Neuron (in vitro differentiated cells): ENCODE measurements around the gene CACFD1.
A peak's percentile ranks its signal among the peaks of the same experiment; 100 is the strongest.
"Not testable (repeated sequence)": the region's sequence is repeated elsewhere in the genome, so short reads cannot be mapped to it uniquely, and the experiment has no call there.

Source experiments
- H2AFZ ChIP-seq: one replicate; pipeline ENCODE4 v1.6.1; 2013; ENCODE audit warnings: low read depth, mild to moderate bottlenecking, inconsistent platforms, low read length, moderate library complexity
- H3K27me3 ChIP-seq: one replicate; pipeline ENCODE4 v1.6.1; 2013; ENCODE audit warnings: low read length; ENCODE audit not compliant: insufficient read depth
- H3K36me3 ChIP-seq: one replicate; pipeline ENCODE4 v1.6.1; 2013; ENCODE audit warnings: low read length; ENCODE audit not compliant: insufficient read depth
- H3K4me1 ChIP-seq: one replicate; pipeline ENCODE4 v1.6.1; 2013; ENCODE audit warnings: low read length; ENCODE audit not compliant: insufficient read depth
- H3K4me3 ChIP-seq: 2 replicates; pipeline ENCODE4 v1.5.1; 2013; ENCODE audit warnings: mild to moderate bottlenecking, low read length, moderate library complexity
- H3K9me3 ChIP-seq: one replicate; pipeline ENCODE4 v1.6.1; 2013; ENCODE audit warnings: low read length

Gene CACFD1

GRCh38 chr9:133448487-133448972 lies 11.2 kb upstream of the CACFD1 start:
- H3K27me3 ChIP-seq: no peaks in the 10 kb centered on the region
- H3K9me3 ChIP-seq: no peaks in the 10 kb centered on the region
- no peak overlapping the region for H3K4me3 ChIP-seq

GRCh38 chr9:133449760-133450159 lies 10.0 kb upstream of the CACFD1 start:
- Histone ChIP-seq H3K27me3 (no peaks in the 10 kb centered on the region), H3K9me3 (no peaks in the 10 kb centered on the region), H3K4me1 (peaks cover 3% of the 10 kb centered on the region), H3K4me3 (no peak overlapping the region), H2AFZ (no peak overlapping the region), H3K36me3 (no peaks in the 10 kb centered on the region)

More at GRCh38 chr9:133448487-133448972, 11.2 kb upstream of the CACFD1 start:
- no peak overlapping the region for H2AFZ ChIP-seq
- H3K36me3 ChIP-seq: no peaks in the 10 kb centered on the region
- peaks cover 3% of the 10 kb centered on the region for H3K4me1 ChIP-seq

- H3K27me3 ChIP-seq, H3K4me1 ChIP-seq, H2AFZ ChIP-seq, H3K36me3 ChIP-seq, H3K4me3 ChIP-seq, H3K9me3 ChIP-seq: not testable (repeated sequence)
These were observed 7.9 kb upstream of the CACFD1 start for GRCh38 chr9:133451865-133452264.

GRCh38 chr9:133452562-133452961 lies 7.2 kb upstream of the CACFD1 start:
- Histone ChIP-seq H3K4me1 (peaks cover 3% of the 10 kb centered on the region), H3K9me3 (no peaks in the 10 kb centered on the region)

GRCh38 chr9:133453651-133454050 lies 6.1 kb upstream of the CACFD1 start:
- Histone ChIP-seq H2AFZ (no peak overlapping the region), H3K36me3 (no peaks in the 10 kb centered on the region), H3K4me3 (no peak overlapping the region), H3K4me1 (peaks cover 5% of the 10 kb centered on the region), H3K9me3 (no peaks in the 10 kb centered on the region), H3K27me3 (no peaks in the 10 kb centered on the region)

More at GRCh38 chr9:133452562-133452961, 7.2 kb upstream of the CACFD1 start:
- no peaks in the 10 kb centered on the region for H3K36me3 ChIP-seq
- no peak overlapping the region for H3K4me3 ChIP-seq
- H3K27me3 ChIP-seq: no peaks in the 10 kb centered on the region
- no peak overlapping the region for H2AFZ ChIP-seq

- H3K4me3 ChIP-seq: no peak overlapping the region
These were observed 5.5 kb upstream of the CACFD1 start for GRCh38 chr9:133454325-133454724.

GRCh38 chr9:133454943-133455673 lies 4.7 kb upstream of the CACFD1 start:
- no peak overlapping the region for H2AFZ ChIP-seq
- no peaks in the 10 kb centered on the region for H3K36me3 ChIP-seq
- no peaks in the 10 kb centered on the region for H3K27me3 ChIP-seq
- H3K4me3 ChIP-seq: no peak overlapping the region
- H3K4me1 ChIP-seq: peaks cover 8% of the 10 kb centered on the region
- H3K9me3 ChIP-seq: no peaks in the 10 kb centered on the region

More at GRCh38 chr9:133454325-133454724, 5.5 kb upstream of the CACFD1 start:
- Histone ChIP-seq H3K27me3 (no peaks in the 10 kb centered on the region), H3K9me3 (no peaks in the 10 kb centered on the region), H3K36me3 (no peaks in the 10 kb centered on the region), H2AFZ (no peak overlapping the region), H3K4me1 (peaks cover 8% of the 10 kb centered on the region)

- peaks cover 14% of the 10 kb centered on the region for H3K4me1 ChIP-seq
These were observed 3.8 kb upstream of the CACFD1 start for GRCh38 chr9:133455936-133456335.

GRCh38 chr9:133456409-133456808 lies 3.4 kb upstream of the CACFD1 start:
- peaks cover 19% of the 10 kb centered on the region for H3K4me1 ChIP-seq
- H3K4me3 ChIP-seq: no peak overlapping the region
- no peak overlapping the region for H2AFZ ChIP-seq
- H3K27me3 ChIP-seq: no peaks in the 10 kb centered on the region
- H3K9me3 ChIP-seq: no peaks in the 10 kb centered on the region
- H3K36me3 ChIP-seq: no peaks in the 10 kb centered on the region

More at GRCh38 chr9:133455936-133456335, 3.8 kb upstream of the CACFD1 start:
- H3K27me3 ChIP-seq: no peaks in the 10 kb centered on the region
- no peak overlapping the region for H2AFZ ChIP-seq
- no peaks in the 10 kb centered on the region for H3K9me3 ChIP-seq
- no peak overlapping the region for H3K4me3 ChIP-seq
- no peaks in the 10 kb centered on the region for H3K36me3 ChIP-seq

GRCh38 chr9:133457233-133457632 lies 2.5 kb upstream of the CACFD1 start:
- Histone ChIP-seq H3K4me3 (no peak overlapping the region), H3K4me1 (peaks cover 25% of the 10 kb centered on the region), H3K27me3 (no peaks in the 10 kb centered on the region)

GRCh38 chr9:133457748-133458147 lies 2.0 kb upstream of the CACFD1 start:
- H3K36me3 ChIP-seq: no peaks in the 10 kb centered on the region
- no peaks in the 10 kb centered on the region for H3K27me3 ChIP-seq
- H3K4me3 ChIP-seq: no peak overlapping the region
- H3K9me3 ChIP-seq: no peaks in the 10 kb centered on the region
- peaks cover 25% of the 10 kb centered on the region for H3K4me1 ChIP-seq
- no peak overlapping the region for H2AFZ ChIP-seq

More at GRCh38 chr9:133457233-133457632, 2.5 kb upstream of the CACFD1 start:
- Histone ChIP-seq H3K36me3 (no peaks in the 10 kb centered on the region), H2AFZ (no peak overlapping the region), H3K9me3 (no peaks in the 10 kb centered on the region)

- H2AFZ ChIP-seq: peak overlapping the region; percentile 69
- H3K4me1 ChIP-seq: peaks cover 28% of the 10 kb centered on the region
- H3K27me3 ChIP-seq: no peaks in the 10 kb centered on the region
- H3K36me3 ChIP-seq: peaks cover 7% of the 10 kb centered on the region
- peak overlapping the region; percentile 88 for H3K4me3 ChIP-seq
- no peaks in the 10 kb centered on the region for H3K9me3 ChIP-seq
These were observed 1.0 kb upstream of the CACFD1 start for GRCh38 chr9:133458643-133459312.

GRCh38 chr9:133460405-133461175 lies 812 bp downstream of the CACFD1 start:
- no peaks in the 10 kb centered on the region for H3K27me3 ChIP-seq
- peaks cover 28% of the 10 kb centered on the region for H3K4me1 ChIP-seq
- H3K9me3 ChIP-seq: no peaks in the 10 kb centered on the region
- H3K36me3 ChIP-seq: peaks cover 16% of the 10 kb centered on the region
- H3K4me3 ChIP-seq: peak overlapping the region; percentile 88
- H2AFZ ChIP-seq: no peak overlapping the region
